D721Med (cell line): Measurements from ENCODE around the gene CDRT4.

Experiments
- DNase-seq: peaks from one replicate; pipeline ENCODE4 v3.0.0; 2011; ENCODE audit warnings: low spot score; ENCODE audit not compliant: insufficient read length
- FAIRE-seq: peaks from 2 replicates; lab custom pipeline; 2011; peaks lifted over from hg19 to GRCh38; lab: Jason Lieb, UNC
- TF ChIP-seq, protein P1 (sequence below): IDR thresholded peaks from 2 replicates; pipeline ENCODE4 v1.5.1; 2012; ENCODE audit warnings: mild to moderate bottlenecking, control low read depth; ENCODE audit not compliant: insufficient read depth; ENCODE audit errors: missing control alignments

CDRT4 gene

DNA sequence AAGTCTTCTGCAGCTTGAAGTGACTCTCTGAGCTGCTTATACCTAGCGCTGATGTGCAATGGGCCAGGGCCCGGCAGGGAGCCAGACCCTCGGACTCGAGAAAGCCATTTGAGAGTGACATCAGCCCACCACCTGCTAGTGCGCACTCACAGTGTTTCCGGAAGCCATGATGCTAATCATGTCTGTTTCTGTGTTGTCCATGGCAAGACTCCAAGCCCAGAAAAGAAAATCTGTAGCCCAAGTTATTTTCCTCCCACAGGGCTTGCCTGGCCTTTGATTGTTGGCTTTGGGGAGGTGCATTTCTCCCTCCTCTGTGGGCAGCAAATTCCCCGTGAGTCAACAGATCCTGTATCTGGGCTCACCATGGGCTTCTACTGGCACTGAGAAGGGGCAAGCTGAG, 1.8 kb upstream of the CDRT4 start:
- TF ChIP-seq, protein P1, sequence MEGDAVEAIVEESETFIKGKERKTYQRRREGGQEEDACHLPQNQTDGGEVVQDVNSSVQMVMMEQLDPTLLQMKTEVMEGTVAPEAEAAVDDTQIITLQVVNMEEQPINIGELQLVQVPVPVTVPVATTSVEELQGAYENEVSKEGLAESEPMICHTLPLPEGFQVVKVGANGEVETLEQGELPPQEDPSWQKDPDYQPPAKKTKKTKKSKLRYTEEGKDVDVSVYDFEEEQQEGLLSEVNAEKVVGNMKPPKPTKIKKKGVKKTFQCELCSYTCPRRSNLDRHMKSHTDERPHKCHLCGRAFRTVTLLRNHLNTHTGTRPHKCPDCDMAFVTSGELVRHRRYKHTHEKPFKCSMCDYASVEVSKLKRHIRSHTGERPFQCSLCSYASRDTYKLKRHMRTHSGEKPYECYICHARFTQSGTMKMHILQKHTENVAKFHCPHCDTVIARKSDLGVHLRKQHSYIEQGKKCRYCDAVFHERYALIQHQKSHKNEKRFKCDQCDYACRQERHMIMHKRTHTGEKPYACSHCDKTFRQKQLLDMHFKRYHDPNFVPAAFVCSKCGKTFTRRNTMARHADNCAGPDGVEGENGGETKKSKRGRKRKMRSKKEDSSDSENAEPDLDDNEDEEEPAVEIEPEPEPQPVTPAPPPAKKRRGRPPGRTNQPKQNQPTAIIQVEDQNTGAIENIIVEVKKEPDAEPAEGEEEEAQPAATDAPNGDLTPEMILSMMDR, result no peak
- DNase-seq (no peak), FAIRE-seq (no peak)

DNA sequence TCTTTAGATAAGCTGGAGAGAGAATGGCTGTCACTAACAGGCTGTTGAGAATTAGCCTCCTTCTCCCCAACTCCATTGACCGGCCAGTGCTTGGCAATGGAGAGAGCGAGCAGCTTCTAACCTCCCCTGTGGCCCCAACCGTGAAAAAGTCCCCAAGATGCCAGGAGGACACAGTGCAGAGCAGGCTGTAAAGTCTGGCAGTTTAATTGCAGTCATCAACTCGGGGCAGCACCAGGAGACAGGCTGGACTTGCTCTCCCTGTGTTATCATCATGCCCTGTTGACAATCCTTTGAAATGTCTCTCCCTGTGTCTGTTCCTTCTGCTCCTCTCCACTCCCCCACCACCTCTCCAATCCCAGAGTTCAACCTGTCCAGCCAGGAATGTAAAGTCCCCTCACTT, 705 bp upstream of the CDRT4 start:
- DNase-seq (no peak), FAIRE-seq (no peak)
- TF ChIP-seq, protein P1, result no peak

DNA sequence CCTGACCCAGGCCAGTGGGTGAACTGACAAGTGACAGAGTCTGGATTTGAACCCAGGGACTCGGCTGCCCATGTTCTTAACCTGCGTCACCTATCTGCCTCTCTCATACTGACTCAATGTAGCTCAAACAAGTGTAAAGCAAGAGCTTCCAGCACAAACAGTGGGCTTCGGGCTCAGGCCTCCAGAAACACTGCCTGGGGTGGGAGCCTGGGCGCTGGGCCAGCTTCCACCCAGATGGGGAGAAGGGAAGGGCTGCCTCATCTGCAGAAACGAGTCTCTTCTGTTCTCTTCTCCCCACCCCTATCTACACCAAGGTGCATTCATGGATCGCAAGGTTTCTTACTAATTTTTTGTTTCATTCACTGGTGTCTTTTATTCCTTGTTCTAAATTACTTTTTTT, 1.3 kb downstream of the CDRT4 start:
- DNase-seq (no peak), FAIRE-seq (no peak)
- TF ChIP-seq, protein P1, result no peak

DNA sequence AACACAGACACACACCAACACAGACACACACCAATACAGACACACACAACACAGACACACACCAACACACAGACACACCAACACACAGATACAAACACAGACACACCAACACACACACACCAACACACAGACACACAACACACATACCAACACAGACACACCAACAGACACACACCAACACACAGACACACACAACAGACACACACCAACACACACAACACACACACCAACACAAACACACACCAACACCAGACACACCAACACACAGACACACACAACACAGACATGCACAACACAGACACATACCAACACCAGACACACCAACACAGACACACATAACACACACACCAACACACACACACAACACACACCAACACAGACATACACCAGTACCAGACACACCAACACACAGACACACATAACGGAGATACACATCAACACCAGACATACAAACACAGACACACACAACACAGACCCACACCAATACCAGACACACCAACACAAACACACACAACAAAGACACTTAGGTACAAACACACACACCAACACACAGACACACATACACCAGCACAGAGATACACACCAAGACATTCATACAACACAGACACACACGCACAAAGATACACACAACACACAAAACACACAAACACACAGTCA, 2.2 kb downstream of the CDRT4 start:
- TF ChIP-seq, protein P1, result no peak
- no peak for FAIRE-seq
- DNase-seq, result no peak

DNA sequence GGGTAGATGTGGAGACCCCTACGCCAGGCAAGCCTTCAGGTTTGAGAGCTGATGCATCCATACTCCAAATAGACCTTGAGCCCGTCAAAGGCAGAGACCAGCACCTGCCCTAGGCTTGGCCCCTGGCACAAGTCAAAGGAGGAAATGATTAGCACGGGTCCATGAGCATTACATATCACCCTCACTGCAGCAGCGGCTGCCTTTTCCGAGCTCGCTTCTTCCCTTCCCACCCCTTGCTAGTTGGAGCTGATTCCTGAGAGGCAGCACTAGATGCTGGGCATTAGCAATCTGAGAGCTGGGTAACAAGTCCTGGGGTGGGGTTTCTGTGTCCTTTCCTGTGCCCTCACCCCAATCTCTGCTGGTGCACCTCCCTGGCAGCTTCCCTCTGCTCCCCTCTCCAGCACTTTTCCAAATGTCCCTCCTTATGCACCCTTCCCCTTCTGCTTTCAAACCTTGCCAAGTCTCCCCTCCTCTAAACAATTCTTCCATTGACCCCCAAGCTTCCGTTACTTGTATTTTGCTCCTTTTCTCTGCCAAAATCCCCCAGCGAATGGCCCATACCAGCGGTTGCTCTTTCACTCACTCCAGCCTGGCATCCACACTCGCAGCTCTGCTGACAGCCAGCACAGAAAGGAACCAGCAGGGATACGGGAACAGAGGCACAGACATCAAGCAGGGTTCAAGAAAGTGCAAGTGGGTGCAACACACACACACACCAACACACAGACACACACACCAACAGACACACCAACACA, 3.0 kb downstream of the CDRT4 start:
- no peak for DNase-seq
- TF ChIP-seq, protein P1, result no peak
- FAIRE-seq, result no peak

DNA sequence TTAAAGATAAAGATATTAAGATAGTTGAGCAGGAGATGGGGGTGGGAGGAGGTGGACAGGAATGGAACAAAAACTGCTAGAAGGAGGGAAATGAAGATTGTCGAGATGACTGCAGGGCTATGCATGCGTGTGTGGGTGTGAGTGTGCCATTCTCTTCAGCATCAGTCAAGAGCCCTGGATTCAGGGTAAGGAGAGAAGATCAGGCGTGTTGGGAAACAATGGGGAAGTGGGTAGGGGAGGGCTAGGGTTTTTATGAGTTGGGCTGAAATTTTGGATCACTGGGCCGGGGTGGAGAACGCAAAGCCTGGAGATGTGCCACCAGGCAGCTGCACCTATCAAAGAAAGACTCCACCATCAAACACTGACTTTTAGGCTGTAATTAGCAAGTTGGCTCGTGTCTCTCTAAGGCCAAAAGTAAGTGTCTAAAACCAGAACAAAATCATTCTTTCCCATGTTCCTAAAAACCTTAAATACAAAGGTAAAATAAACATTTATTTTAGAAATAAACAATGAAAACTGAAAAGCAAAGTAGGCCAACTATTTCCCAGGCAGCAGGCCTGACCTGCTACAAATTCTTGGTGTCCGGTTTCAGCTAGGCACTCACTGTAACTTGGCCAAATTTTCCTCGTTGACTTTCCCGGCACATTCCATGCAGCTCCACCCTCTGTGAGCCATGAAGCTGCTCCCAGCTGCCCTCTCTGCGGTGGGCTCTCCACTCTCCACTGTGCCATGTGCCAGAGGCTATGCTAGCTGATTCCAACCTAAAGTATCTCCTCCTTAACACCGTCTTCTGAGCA, 4.2 kb downstream of the CDRT4 start:
- DNase-seq (no peak), FAIRE-seq (no peak)
- TF ChIP-seq, protein P1, result no peak
